Liver (tissue), 3 donors: ENCODE results near the gene SLC25A44.

Experiments
- CTCF ChIP-seq: fragments of 150-350 bp; IDR thresholded peaks from 2 replicates; pipeline ENCODE4 v1.5.1; 2017; ENCODE audit warnings: improper control_type of control experiment, low read depth, low read length; ENCODE audit not compliant: missing input control
- EGR1 ChIP-seq, 2 donors: IDR thresholded peaks; 2 replicates each; pipeline ENCODE4 v1.6.1; 2016 to 2018; ENCODE audit warnings: antibody characterized with exemption in 2 of 2, low read depth in 2 of 2
- GABPA ChIP-seq, 2 donors: IDR thresholded peaks in 1 of 2; conservative IDR thresholded peaks in 1 of 2; 2 replicates each; pipeline ENCODE4 v1.6.1; 2016; ENCODE audit warnings: antibody characterized with exemption in 2 of 2, mild to moderate bottlenecking in 1 of 2, moderate library complexity in 1 of 2
- HNF4G ChIP-seq: IDR thresholded peaks from 2 replicates; pipeline ENCODE4 v1.6.1; 2016; ENCODE audit warnings: antibody characterized with exemption
- JUND ChIP-seq, 2 donors: IDR thresholded peaks; 2 replicates each; pipeline ENCODE4 v1.6.1; 2016; ENCODE audit warnings: antibody characterized with exemption in 2 of 2
- NR2F2 ChIP-seq: IDR thresholded peaks from 2 replicates; pipeline ENCODE4 v1.6.1; 2016; ENCODE audit warnings: antibody characterized with exemption
- RAD21 ChIP-seq, 2 donors: IDR thresholded peaks; 2 replicates each; pipeline ENCODE4 v1.6.1; 2016; ENCODE audit warnings: antibody characterized with exemption in 2 of 2, mild to moderate bottlenecking in 2 of 2
- REST ChIP-seq: IDR thresholded peaks from 2 replicates; pipeline ENCODE4 v1.6.1; 2016; ENCODE audit warnings: antibody characterized with exemption, mild to moderate bottlenecking
- SP1 ChIP-seq: IDR thresholded peaks from 2 replicates; pipeline ENCODE4 v1.6.1; 2018; ENCODE audit warnings: antibody characterized with exemption, mild to moderate bottlenecking
- TAF1 ChIP-seq: conservative IDR thresholded peaks from 2 replicates; pipeline ENCODE4 v1.6.1; 2016; ENCODE audit warnings: antibody characterized with exemption, mild to moderate bottlenecking
- YY1 ChIP-seq: IDR thresholded peaks from 2 replicates; pipeline ENCODE4 v1.6.1; 2016; ENCODE audit warnings: antibody characterized with exemption, mild to moderate bottlenecking
- TF ChIP-seq, protein P1 (sequence below): IDR thresholded peaks from 2 replicates; pipeline ENCODE4 v1.6.1; 2016; ENCODE audit warnings: antibody characterized with exemption
- TF ChIP-seq, protein P2 (sequence below): IDR thresholded peaks from 2 replicates; pipeline ENCODE4 v1.6.1; 2016; ENCODE audit warnings: antibody characterized with exemption
- donor health status: healthy.
- donor health status: healthy.

DNA sequence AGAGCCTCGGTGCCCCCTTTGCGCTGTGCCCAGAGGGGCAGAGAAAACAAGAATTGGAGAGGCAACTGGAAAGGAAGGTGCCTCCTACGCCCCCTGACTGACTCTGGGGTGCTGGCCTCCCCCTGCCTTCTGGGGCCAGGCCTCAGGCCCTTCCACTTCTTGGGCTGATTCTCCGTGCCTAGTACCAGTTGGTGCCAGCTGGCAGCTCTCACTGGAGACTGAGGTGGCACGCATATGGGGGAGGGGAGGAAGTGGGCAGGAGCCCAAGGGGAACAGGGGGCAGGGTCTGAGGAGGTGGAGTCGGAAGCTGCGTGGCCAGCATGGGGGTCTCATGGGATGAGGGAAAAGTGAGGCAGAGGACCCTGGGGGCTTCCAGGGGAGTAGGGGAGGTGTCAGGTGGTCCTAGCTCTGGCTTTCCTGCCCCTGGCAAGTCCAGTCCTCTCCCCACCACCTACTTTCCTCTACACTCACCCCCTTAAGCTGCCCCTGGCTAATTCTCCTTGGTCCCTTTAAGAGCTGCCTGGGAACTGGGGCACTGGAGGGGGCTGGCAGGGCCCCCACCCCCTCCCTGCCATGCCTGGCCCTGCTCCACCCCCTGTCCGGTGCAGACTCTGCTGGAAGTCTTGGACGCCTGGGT is 47.0 kb upstream of the SLC25A44 start:
- TF ChIP-seq CTCF, result no peak
- TF ChIP-seq, protein P1, sequence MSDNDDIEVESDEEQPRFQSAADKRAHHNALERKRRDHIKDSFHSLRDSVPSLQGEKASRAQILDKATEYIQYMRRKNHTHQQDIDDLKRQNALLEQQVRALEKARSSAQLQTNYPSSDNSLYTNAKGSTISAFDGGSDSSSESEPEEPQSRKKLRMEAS, result no peak
- no peak for TF ChIP-seq YY1
- TF ChIP-seq RAD21 (IDR thresholded peaks at IDR 0.05), result peak in 1 of 2 donors; percentile 17
- TF ChIP-seq TAF1, result no peak
- no peak for TF ChIP-seq EGR1 (IDR thresholded peaks at IDR 0.05; ENCODE audit: low read depth in 2 of 2)
- TF ChIP-seq JUND (IDR thresholded peaks at IDR 0.05), result no peak
- TF ChIP-seq HNF4G, result no peak
- TF ChIP-seq REST, result no peak
- TF ChIP-seq, protein P2, sequence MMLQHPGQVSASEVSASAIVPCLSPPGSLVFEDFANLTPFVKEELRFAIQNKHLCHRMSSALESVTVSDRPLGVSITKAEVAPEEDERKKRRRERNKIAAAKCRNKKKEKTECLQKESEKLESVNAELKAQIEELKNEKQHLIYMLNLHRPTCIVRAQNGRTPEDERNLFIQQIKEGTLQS, result no peak
- no peak for TF ChIP-seq NR2F2
- no peak for TF ChIP-seq GABPA (IDR thresholded peaks at IDR 0.05 in 1 of 2, conservative IDR thresholded peaks at IDR 0.05 in 1 of 2)
- TF ChIP-seq SP1, result no peak
